ENCODE measurements around the gene NCAPG2.
A peak's percentile ranks its signal among the peaks of the same experiment; 100 is the strongest.

The NCAPG2 gene

GRCh38 chr7:158740657-158741293 is 36.2 kb upstream of the NCAPG2 start:
- DNase-seq (ENCODE audit: low spot score in 2 of 2) (no peak), ATAC-seq (no peak)
- Mint-ChIP-seq H3K36me3 (peaks cover 99% of the 10 kb centered on the region), H3K4me3 (no peak overlapping the region), H3K27ac (peak overlapping the region; percentile 60), H3K4me1 (no peaks in the 10 kb centered on the region), H3K9me3 (no peaks in the 10 kb centered on the region)

- H3K27ac Mint-ChIP-seq = peak overlapping the region; percentile 60
- no peak for ATAC-seq
- H3K36me3 Mint-ChIP-seq = peaks cover 99% of the 10 kb centered on the region
- H3K9me3 Mint-ChIP-seq = no peaks in the 10 kb centered on the region
- DNase-seq (ENCODE audit: low spot score in 2 of 2) = peak in 1 of 2 donors; percentile 43
- no peak overlapping the region for H3K4me3 Mint-ChIP-seq
- H3K4me1 Mint-ChIP-seq = no peaks in the 10 kb centered on the region
Observed at GRCh38 chr7:158740013-158740656, 35.5 kb upstream of the NCAPG2 start.

- DNase-seq (ENCODE audit: low spot score in 2 of 2) = no peak
- no peak overlapping the region for H3K27ac Mint-ChIP-seq
- no peaks in the 10 kb centered on the region for H3K9me3 Mint-ChIP-seq
- peaks cover 97% of the 10 kb centered on the region for H3K36me3 Mint-ChIP-seq
- H3K4me1 Mint-ChIP-seq = no peaks in the 10 kb centered on the region
- H3K4me3 Mint-ChIP-seq = no peak overlapping the region
- no peak for ATAC-seq
Observed at GRCh38 chr7:158738841-158739240, 34.2 kb upstream of the NCAPG2 start.

- ATAC-seq = no peak
- DNase-seq (ENCODE audit: low spot score in 2 of 2) = peak in 1 of 2 donors; percentile 30
- Mint-ChIP-seq H3K4me3 (no peak overlapping the region), H3K9me3 (no peaks in the 10 kb centered on the region), H3K4me1 (no peaks in the 10 kb centered on the region), H3K27ac (no peak overlapping the region), H3K36me3 (peaks cover 93% of the 10 kb centered on the region)
Observed at GRCh38 chr7:158737064-158737695, 32.6 kb upstream of the NCAPG2 start.

GRCh38 chr7:158735935-158736334 is 31.3 kb upstream of the NCAPG2 start:
- H3K27ac Mint-ChIP-seq = no peak overlapping the region
- peaks cover 93% of the 10 kb centered on the region for H3K36me3 Mint-ChIP-seq

GRCh38 chr7:158734861-158735260 is 30.3 kb upstream of the NCAPG2 start:
- Mint-ChIP-seq H3K36me3 (peaks cover 93% of the 10 kb centered on the region), H3K4me1 (peaks cover 7% of the 10 kb centered on the region), H3K27ac (peak overlapping the region; percentile 4), H3K4me3 (no peak overlapping the region), H3K9me3 (no peaks in the 10 kb centered on the region)
- DNase-seq (ENCODE audit: low spot score in 2 of 2) (peak in 1 of 2 donors; percentile 17), ATAC-seq (no peak)

More at GRCh38 chr7:158735935-158736334, 31.3 kb upstream of the NCAPG2 start:
- Mint-ChIP-seq H3K9me3 (no peaks in the 10 kb centered on the region), H3K4me1 (no peaks in the 10 kb centered on the region), H3K4me3 (no peak overlapping the region)
- DNase-seq (ENCODE audit: low spot score in 2 of 2) (peak in 1 of 2 donors; percentile 13), ATAC-seq (no peak)

GRCh38 chr7:158733775-158734494 is 29.3 kb upstream of the NCAPG2 start:
- peak overlapping the region; percentile 4 for H3K27ac Mint-ChIP-seq
- no peak overlapping the region for H3K4me3 Mint-ChIP-seq
- H3K9me3 Mint-ChIP-seq = no peaks in the 10 kb centered on the region
- H3K36me3 Mint-ChIP-seq = peaks cover 93% of the 10 kb centered on the region
- DNase-seq (ENCODE audit: low spot score in 2 of 2) (peak in 1 of 2 donors; percentile 40), ATAC-seq (no peak)
- H3K4me1 Mint-ChIP-seq = peaks cover 10% of the 10 kb centered on the region

- no peaks in the 10 kb centered on the region for H3K9me3 Mint-ChIP-seq
- ATAC-seq (no peak), DNase-seq (ENCODE audit: low spot score in 2 of 2) (no peak)
- H3K4me1 Mint-ChIP-seq = peaks cover 10% of the 10 kb centered on the region
- H3K4me3 Mint-ChIP-seq = no peak overlapping the region
- peaks cover 88% of the 10 kb centered on the region for H3K36me3 Mint-ChIP-seq
- no peak overlapping the region for H3K27ac Mint-ChIP-seq
Observed at GRCh38 chr7:158733220-158733519, 28.6 kb upstream of the NCAPG2 start.

- peak in 1 of 2 donors; percentile 44 for DNase-seq (ENCODE audit: low spot score in 2 of 2)
- Mint-ChIP-seq H3K4me3 (no peak overlapping the region), H3K9me3 (no peaks in the 10 kb centered on the region), H3K36me3 (peaks cover 83% of the 10 kb centered on the region), H3K4me1 (peaks cover 10% of the 10 kb centered on the region), H3K27ac (no peak overlapping the region)
- ATAC-seq = no peak
Observed at GRCh38 chr7:158732494-158733219, 28.1 kb upstream of the NCAPG2 start.

GRCh38 chr7:158731761-158732160 is 27.2 kb upstream of the NCAPG2 start:
- ATAC-seq (no peak), DNase-seq (ENCODE audit: low spot score in 2 of 2) (peak in 1 of 2 donors; percentile 20)
- peaks cover 74% of the 10 kb centered on the region for H3K36me3 Mint-ChIP-seq
- no peak overlapping the region for H3K27ac Mint-ChIP-seq
- peaks cover 10% of the 10 kb centered on the region for H3K4me1 Mint-ChIP-seq
- H3K9me3 Mint-ChIP-seq = no peaks in the 10 kb centered on the region
- no peak overlapping the region for H3K4me3 Mint-ChIP-seq

- Mint-ChIP-seq H3K4me3 (no peak overlapping the region), H3K36me3 (peaks cover 64% of the 10 kb centered on the region), H3K4me1 (peaks cover 10% of the 10 kb centered on the region), H3K9me3 (no peaks in the 10 kb centered on the region), H3K27ac (peak overlapping the region; percentile 17)
- DNase-seq (ENCODE audit: low spot score in 2 of 2) (peak in 1 of 2 donors; percentile 26), ATAC-seq (no peak)
Observed at GRCh38 chr7:158730383-158731346, 26.1 kb upstream of the NCAPG2 start.

- Mint-ChIP-seq H3K4me1 (peaks cover 10% of the 10 kb centered on the region), H3K27ac (peak overlapping the region; percentile 17), H3K4me3 (no peak overlapping the region), H3K9me3 (no peaks in the 10 kb centered on the region), H3K36me3 (peaks cover 55% of the 10 kb centered on the region)
- peak in 1 of 2 donors; percentile 29 for DNase-seq (ENCODE audit: low spot score in 2 of 2)
- no peak for ATAC-seq
Observed at GRCh38 chr7:158729646-158730382, 25.2 kb upstream of the NCAPG2 start.

GRCh38 chr7:158728911-158729645 is 24.5 kb upstream of the NCAPG2 start:
- Mint-ChIP-seq H3K9me3 (no peaks in the 10 kb centered on the region), H3K4me3 (no peak overlapping the region), H3K27ac (no peak overlapping the region), H3K4me1 (peaks cover 10% of the 10 kb centered on the region), H3K36me3 (peaks cover 50% of the 10 kb centered on the region)
- DNase-seq (ENCODE audit: low spot score in 2 of 2) (no peak), ATAC-seq (no peak)

Measured in stimulated activated effector memory CD8-positive, alpha-beta T cell treated with anti-CD3 and anti-CD28 coated beads, Interleukin-12 subunit alpha, Interleukin-12 subunit beta, amount 100 ng/mL, for 72 hours (primary cell).